IMR-90 (cell line): ENCODE data around the gene JMJD8. TPM values are rescaled to one million over a fixed set of nuclear protein-coding genes. Genes with fewer than 3 reads are reported as not detected.

Experiments used
- ATAC-seq: fragments of 200-7000 bp; cut with Tn5 transposase; 2 replicates; pipeline ENCODE4 v1.9.1; 2020; ENCODE audit warnings: low read depth, mild to moderate bottlenecking, moderate library complexity
- BruUV-seq: library from RNA; stranded (reverse); fragments of 400-500 nt; replicated peaks from 2 replicates; lab custom pipeline; 2021; lab: Mats Ljungman, UMichigan
- CTCF ChIA-PET: fragments of 300-600 bp; formaldehyde crosslinking; extraction: SDS; loops from one replicate; lab custom pipeline; 2021; ENCODE audit warnings: antibody characterized with exemption; lab: Yijun Ruan, JAX
- POLR2A ChIA-PET: fragments of 300-600 bp; sonication (Branson Sonifier 250); formaldehyde crosslinking; loops from one replicate; lab custom pipeline; 2022; ENCODE audit warnings: antibody characterized with exemption; ENCODE audit not compliant: unreplicated experiment; lab: Charles Lee
- DNase-seq: peaks from one replicate; pipeline ENCODE4 v3.0.0; 2013
- H2AFZ ChIP-seq: replicated peaks from 2 replicates; pipeline ENCODE3; 2013; ENCODE audit warnings: low read length, mild to moderate bottlenecking; ENCODE audit not compliant: poor library complexity
- H2AK5ac ChIP-seq: 2 replicates; pipeline ENCODE4 v1.6.1; 2013; ENCODE audit warnings: low read depth, low read length, inconsistent platforms
- H2AK9ac ChIP-seq: replicated peaks from 2 replicates; pipeline ENCODE3; 2013; ENCODE audit warnings: mild to moderate bottlenecking, low read depth, low read length, moderate library complexity; ENCODE audit not compliant: poor library complexity
- H2BK120ac ChIP-seq: 2 replicates; pipeline ENCODE4 v1.6.1; 2013; ENCODE audit warnings: low read depth, low read length, inconsistent platforms
- H2BK15ac ChIP-seq: 3 replicates; pipeline ENCODE4 v1.6.1; 2013; ENCODE audit warnings: low read depth, low read length, inconsistent platforms
- H2BK20ac ChIP-seq: 2 replicates; pipeline ENCODE4 v1.6.1; 2013; ENCODE audit warnings: low read depth, mild to moderate bottlenecking, inconsistent platforms, low read length, moderate library complexity
- H2BK5ac ChIP-seq: 2 replicates; pipeline ENCODE4 v1.6.1; 2013; ENCODE audit warnings: mild to moderate bottlenecking, low read depth, low read length, inconsistent platforms; ENCODE audit not compliant: poor library complexity, severe bottlenecking
- H3K14ac ChIP-seq: replicated peaks from 2 replicates; pipeline ENCODE4 v1.6.1; 2013; ENCODE audit warnings: low read depth, low read length, inconsistent platforms
- H3K18ac ChIP-seq: 2 replicates; pipeline ENCODE4 v1.6.1; 2013; ENCODE audit warnings: low read depth, low read length, control low read depth
- H3K23ac ChIP-seq: 2 replicates; pipeline ENCODE4 v1.6.1; 2013; ENCODE audit warnings: low read depth, low read length, inconsistent platforms
- H3K27ac ChIP-seq: 2 replicates; pipeline ENCODE4 v1.5.1; 2013; ENCODE audit warnings: mild to moderate bottlenecking, control low read depth, low read length; ENCODE audit not compliant: insufficient read depth
- H3K27me3 ChIP-seq: 2 replicates; pipeline ENCODE4 v1.6.1; 2013; ENCODE audit warnings: low read length; ENCODE audit not compliant: control insufficient read depth, insufficient read depth
- H3K36me3 ChIP-seq: 2 replicates; pipeline ENCODE4 v1.6.1; 2013; ENCODE audit warnings: low read length, mixed read lengths; ENCODE audit not compliant: control insufficient read depth, insufficient read depth
- H3K4ac ChIP-seq: 2 replicates; pipeline ENCODE4 v1.6.1; 2013; ENCODE audit warnings: low read depth, low read length, inconsistent platforms
- H3K4me1 ChIP-seq: 2 replicates; pipeline ENCODE4 v1.6.1; 2013; ENCODE audit warnings: low read length, mixed read lengths; ENCODE audit not compliant: control insufficient read depth, insufficient read depth
- H3K4me2 ChIP-seq: 2 replicates; pipeline ENCODE4 v1.6.1; 2013; ENCODE audit warnings: low read depth, mild to moderate bottlenecking, control low read depth, low read length, moderate library complexity
- H3K4me3 ChIP-seq: 2 replicates; pipeline ENCODE4 v1.5.1; 2013; ENCODE audit warnings: low read depth, mild to moderate bottlenecking, control low read depth, low read length, moderate library complexity; ENCODE audit not compliant: insufficient read depth
- H3K56ac ChIP-seq: 2 replicates; pipeline ENCODE4 v1.6.1; 2013; ENCODE audit warnings: low read length, inconsistent platforms; ENCODE audit not compliant: insufficient read depth; ENCODE audit errors: extremely low read depth
- H3K79me1 ChIP-seq, 2 experiments: 2 replicates each; pipeline ENCODE4 v1.6.1; 2013; ENCODE audit warnings: low read length in 2 of 2, inconsistent platforms in 1 of 2, low read depth in 1 of 2
- H3K9ac ChIP-seq: 2 replicates; pipeline ENCODE4 v1.6.1; 2013; ENCODE audit warnings: low read depth, low read length, control low read depth
- H3K9me1 ChIP-seq: 2 replicates; pipeline ENCODE4 v1.6.1; 2013; ENCODE audit warnings: low read length, inconsistent platforms; ENCODE audit not compliant: insufficient read depth
- H3K9me3 ChIP-seq: 2 replicates; pipeline ENCODE4 v1.6.1; 2013; ENCODE audit warnings: low read length; ENCODE audit not compliant: control insufficient read depth, insufficient read depth
- H4K20me1 ChIP-seq: 2 replicates; pipeline ENCODE4 v1.6.1; 2013; ENCODE audit warnings: low read length, inconsistent platforms; ENCODE audit not compliant: insufficient read depth
- H4K5ac ChIP-seq: 2 replicates; pipeline ENCODE4 v1.6.1; 2013; ENCODE audit warnings: mild to moderate bottlenecking, low read depth, low read length, control low read depth
- H4K8ac ChIP-seq, 2 experiments: 2 replicates each; pipeline ENCODE4 v1.6.1; 2013; ENCODE audit warnings: low read depth in 2 of 2, low read length in 2 of 2, control low read depth in 1 of 2, inconsistent platforms in 1 of 2
- H4K91ac ChIP-seq: 2 replicates; pipeline ENCODE4 v1.6.1; 2013; ENCODE audit warnings: low read depth, low read length, inconsistent platforms; ENCODE audit not compliant: insufficient read depth
- BHLHE40 ChIP-seq: fragments of 150-350 bp; IDR thresholded peaks from 2 replicates; pipeline ENCODE4 v1.6.1; 2016; ENCODE audit warnings: mild to moderate bottlenecking, low read depth, low read length
- CHD1 ChIP-seq: IDR thresholded peaks from 2 replicates; pipeline ENCODE4 v1.6.1; 2012; ENCODE audit warnings: low read depth, low read length, improper control_type of control experiment
- WGBS, 2 experiments: methylation state at CpG; one replicate each; pipeline versions ENCODE4 v1.1.5 to v1.1.7; 2013; ENCODE audit warnings: missing lambda C conversion rate in 2 of 2; ENCODE audit not compliant: insufficient read length in 1 of 2; ENCODE audit errors: extremely low coverage in 2 of 2; 5-methylcytosine and 5-hydroxymethylcytosine counted together
- dilution Hi-C: fragments of 300-500 bp; cut with HindIII; formaldehyde crosslinking; loops from one replicate; pipeline ENCODE4 v1.14.3; 2018; ENCODE audit warnings: low sequenced_read_pairs; ENCODE audit not compliant: unreplicated experiment
- in situ Hi-C: fragments of 300-500 bp; cut with MboI; formaldehyde crosslinking; loops from 3 replicates; pipeline ENCODE4 v1.14.3; 2019; ENCODE audit warnings: low sequenced_read_pairs, inconsistent platforms, mixed read lengths
- intact Hi-C: fragments of 100-400 bp; cut with micrococcal nuclease; formaldehyde crosslinking; loops from 2 replicates; pipeline ENCODE4 v1.10.0; 2022
- polyA plus RNA-seq, 3 experiments: library from polyadenylated mRNA; depleted of rRNA; stranded (reverse); fragments of >200 nt; gene quantifications; 2 replicates each; pipeline ENCODE4 v1.2.3, GENCODE V29; 2012; ENCODE audit warnings: low replicate concordance in 1 of 3
- total RNA-seq: library from RNA; depleted of rRNA; stranded (reverse); fragments of >200 nt; gene quantifications from 2 replicates; pipeline ENCODE4 v1.2.3, GENCODE V29; 2012
- TF ChIP-seq, protein P1 (sequence below): fragments of 150-350 bp; IDR thresholded peaks from 2 replicates; pipeline ENCODE4 v1.6.1; 2017; ENCODE audit warnings: mild to moderate bottlenecking, antibody characterized with exemption, low read length, low read depth

The JMJD8 gene
- total and polyA plus RNA-seq, 2 of the 4 experiments (the other 2 are of a cell fraction): 17.7 to 62.5 TPM

- TF ChIP-seq, protein P1, sequence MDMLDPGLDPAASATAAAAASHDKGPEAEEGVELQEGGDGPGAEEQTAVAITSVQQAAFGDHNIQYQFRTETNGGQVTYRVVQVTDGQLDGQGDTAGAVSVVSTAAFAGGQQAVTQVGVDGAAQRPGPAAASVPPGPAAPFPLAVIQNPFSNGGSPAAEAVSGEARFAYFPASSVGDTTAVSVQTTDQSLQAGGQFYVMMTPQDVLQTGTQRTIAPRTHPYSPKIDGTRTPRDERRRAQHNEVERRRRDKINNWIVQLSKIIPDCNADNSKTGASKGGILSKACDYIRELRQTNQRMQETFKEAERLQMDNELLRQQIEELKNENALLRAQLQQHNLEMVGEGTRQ: no peak
These were observed 1.4 kb downstream of the JMJD8 start (continued) for GRCh38 chr16:682493-683395.

DNA sequence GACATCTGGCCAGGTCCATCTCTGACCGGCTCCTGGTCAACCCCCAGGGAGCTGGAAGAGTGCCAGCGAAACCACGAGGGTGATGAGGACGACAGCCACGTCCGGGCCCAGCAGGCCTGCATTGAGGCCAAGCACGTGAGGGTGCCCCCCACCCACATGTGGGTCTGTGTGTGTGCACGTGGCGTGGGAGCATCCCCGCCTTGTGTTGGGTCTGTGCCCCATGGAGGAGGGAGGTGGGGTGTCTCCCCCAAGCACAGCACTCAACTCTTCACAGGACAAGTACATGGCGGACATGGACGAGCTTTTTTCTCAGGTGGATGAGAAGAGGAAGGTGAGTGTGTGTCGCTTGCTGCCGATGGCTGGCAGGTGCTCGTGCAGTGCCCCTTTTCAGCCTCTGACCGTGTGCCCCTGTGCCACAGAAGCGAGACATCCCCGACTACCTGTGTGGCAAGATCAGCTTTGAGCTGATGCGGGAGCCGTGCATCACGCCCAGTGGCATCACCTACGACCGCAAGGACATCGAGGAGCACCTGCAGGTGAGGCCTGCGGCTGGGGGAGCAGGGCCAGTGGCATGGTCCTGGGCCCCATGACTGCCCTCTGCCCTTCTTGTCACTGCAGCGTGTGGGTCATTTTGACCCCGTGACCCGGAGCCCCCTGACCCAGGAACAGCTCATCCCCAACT, 2.2 kb downstream of the JMJD8 start:
- Histone ChIP-seq H3K4me1 (peaks cover 20% of the 10 kb centered on the region), H2BK120ac (no peak overlapping the region), H2BK5ac (no peak overlapping the region), H4K5ac (no peak overlapping the region), H2AK5ac (peak overlapping the region; percentile 13; the same call in 1 of the 2 replicates), H3K18ac (no peak overlapping the region), H3K27me3 (no peaks in the 10 kb centered on the region), H3K9ac (no peak overlapping the region), H3K4me3 (peak overlapping the region; percentile 96; the same call in 1 of the 2 replicates), H3K4me2 (peak overlapping the region; percentile 98; the same call in 1 of the 2 replicates), H4K20me1 (peaks cover 34% of the 10 kb centered on the region), H4K8ac (no peak overlapping the region), H2BK15ac (no peak overlapping the region), H3K23ac (no peak overlapping the region), H2AFZ (peak overlapping the region; percentile 43), H3K4ac (no peak overlapping the region), H3K9me1 (peaks cover 15% of the 10 kb centered on the region), H2AK9ac (peak overlapping the region; percentile 72), H3K36me3 (peaks cover 36% of the 10 kb centered on the region), H3K79me1 (peaks cover 9 to 43% of the 10 kb centered on the region in 2 experiments; a peak in 3 of 4 replicates), H2BK20ac (no peak overlapping the region), H3K56ac (no peak overlapping the region), H3K27ac (no peak overlapping the region; the same call in 1 of the 2 replicates), H4K91ac (no peak overlapping the region), H3K14ac (no peak overlapping the region), H3K9me3 (no peaks in the 10 kb centered on the region)
- intact Hi-C loops: no loop called here
- TSS peak; percentile 91 for BruUV-seq
- TF ChIP-seq CHD1 (no peak), BHLHE40 (0 out of 2 replicates have a peak, but pooled peaks have one; percentile 5)
- TF ChIP-seq, protein P1: no peak
- DNase-seq (no peak), ATAC-seq (no peak)
- no CpG with 5 or more reads among the region's 28 CpGs for WGBS, 2 experiments
- ChIA-PET POLR2A (no interaction called here), CTCF (no interaction called here)
- dilution Hi-C loops: no loop called here
- in situ Hi-C loops: no loop called here
